Measurements from ENCODE around the gene PLEKHM3.

PLEKHM3 gene

DNA sequence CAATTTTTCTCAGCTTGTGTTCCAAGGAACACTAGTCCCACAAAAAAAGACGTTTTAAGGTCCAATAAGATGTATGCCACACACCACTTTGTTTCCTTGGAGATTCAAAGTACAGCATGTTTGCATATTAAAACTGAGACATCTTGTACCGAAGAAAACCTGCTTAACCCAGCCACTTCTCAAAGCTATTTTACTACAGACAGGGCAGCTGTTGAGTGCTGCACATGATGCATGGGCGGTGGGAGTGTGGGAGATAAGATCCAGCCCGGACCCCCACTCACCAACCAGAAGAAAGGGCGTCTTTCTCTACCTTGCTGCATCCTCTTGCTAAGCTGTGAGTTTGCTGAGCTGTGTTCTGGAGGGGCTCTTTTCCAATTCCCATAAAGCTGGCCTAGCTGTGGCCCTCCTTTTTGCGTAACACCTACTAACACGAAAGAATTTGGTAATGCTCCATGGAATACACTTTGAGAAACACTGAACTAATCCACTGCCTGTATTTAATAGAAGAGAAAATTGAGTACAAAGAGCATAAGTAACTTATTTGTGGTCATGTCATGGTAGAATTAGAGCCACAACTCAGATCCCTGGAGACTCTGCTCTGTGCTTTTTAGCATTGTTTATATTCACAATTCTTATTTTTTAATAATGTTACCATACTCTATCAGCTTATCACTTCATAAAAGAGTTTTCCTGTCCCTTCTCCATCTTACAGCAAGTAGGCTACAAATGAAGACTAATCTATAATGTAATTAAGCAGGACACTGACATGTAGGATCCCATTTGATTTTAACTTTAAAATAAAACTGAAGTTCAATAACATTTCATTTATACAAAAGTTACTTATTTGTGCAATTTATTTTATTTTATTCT, 90.0 kb downstream of the PLEKHM3 start:
- Histone ChIP-seq H3K4me3 (ENCODE audit: low read length) (no peak overlapping the region), H3K4me1 (ENCODE audit: low read length) (no peaks in the 10 kb centered on the region), H3K27me3 (ENCODE audit: low read depth, low read length) (no peaks in the 10 kb centered on the region), H3K79me2 (ENCODE audit: low read length) (no peaks in the 10 kb centered on the region), H3K9ac (ENCODE audit: low read length) (no peak overlapping the region), H2AFZ (ENCODE audit: low read depth, low read length) (no peak overlapping the region), H3K9me3 (ENCODE audit: insufficient read depth, low read length) (no peaks in the 10 kb centered on the region), H4K20me1 (ENCODE audit: insufficient read depth, low read length) (no peaks in the 10 kb centered on the region), H3K36me3 (replicated peaks; ENCODE audit: low read depth, low read length) (no peaks in the 10 kb centered on the region), H3K4me2 (ENCODE audit: low read length) (no peak overlapping the region), H3K27ac (ENCODE audit: low read length) (no peak overlapping the region)
- TF ChIP-seq, protein P1, sequence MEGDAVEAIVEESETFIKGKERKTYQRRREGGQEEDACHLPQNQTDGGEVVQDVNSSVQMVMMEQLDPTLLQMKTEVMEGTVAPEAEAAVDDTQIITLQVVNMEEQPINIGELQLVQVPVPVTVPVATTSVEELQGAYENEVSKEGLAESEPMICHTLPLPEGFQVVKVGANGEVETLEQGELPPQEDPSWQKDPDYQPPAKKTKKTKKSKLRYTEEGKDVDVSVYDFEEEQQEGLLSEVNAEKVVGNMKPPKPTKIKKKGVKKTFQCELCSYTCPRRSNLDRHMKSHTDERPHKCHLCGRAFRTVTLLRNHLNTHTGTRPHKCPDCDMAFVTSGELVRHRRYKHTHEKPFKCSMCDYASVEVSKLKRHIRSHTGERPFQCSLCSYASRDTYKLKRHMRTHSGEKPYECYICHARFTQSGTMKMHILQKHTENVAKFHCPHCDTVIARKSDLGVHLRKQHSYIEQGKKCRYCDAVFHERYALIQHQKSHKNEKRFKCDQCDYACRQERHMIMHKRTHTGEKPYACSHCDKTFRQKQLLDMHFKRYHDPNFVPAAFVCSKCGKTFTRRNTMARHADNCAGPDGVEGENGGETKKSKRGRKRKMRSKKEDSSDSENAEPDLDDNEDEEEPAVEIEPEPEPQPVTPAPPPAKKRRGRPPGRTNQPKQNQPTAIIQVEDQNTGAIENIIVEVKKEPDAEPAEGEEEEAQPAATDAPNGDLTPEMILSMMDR (IDR thresholded peaks at IDR 0.05; ENCODE audit: low read depth, low read length) = no peak
- TF ChIP-seq EZH2phosphoT487 (IDR thresholded peaks at IDR 0.05; ENCODE audit: low read depth) = no peak

DNA sequence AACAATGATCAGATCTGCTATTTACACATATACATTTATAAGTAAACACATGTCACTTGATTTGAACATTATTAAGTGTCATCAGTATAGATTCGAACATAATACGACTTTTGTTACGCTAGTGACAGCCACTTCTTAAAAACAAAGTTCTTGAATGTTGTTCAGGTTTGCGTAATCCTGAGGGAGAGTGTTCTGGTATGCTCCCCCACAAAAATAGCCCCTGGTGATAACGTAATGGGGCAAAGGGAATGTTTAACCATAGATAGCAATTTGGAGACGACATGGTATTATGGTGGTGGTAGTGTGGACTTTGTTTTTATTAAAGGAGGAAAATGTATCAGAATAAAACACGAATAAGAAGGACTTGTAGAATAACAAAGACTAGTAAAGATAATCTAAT, 90.6 kb downstream of the PLEKHM3 start:
- Histone ChIP-seq H2AFZ (ENCODE audit: low read depth, low read length) (no peak overlapping the region), H3K4me1 (ENCODE audit: low read length) (no peaks in the 10 kb centered on the region), H3K27ac (ENCODE audit: low read length) (no peak overlapping the region), H3K27me3 (ENCODE audit: low read depth, low read length) (no peaks in the 10 kb centered on the region), H3K9ac (ENCODE audit: low read length) (no peak overlapping the region), H3K4me3 (ENCODE audit: low read length) (no peak overlapping the region), H3K4me2 (ENCODE audit: low read length) (no peak overlapping the region), H3K36me3 (replicated peaks; ENCODE audit: low read depth, low read length) (no peaks in the 10 kb centered on the region), H3K79me2 (ENCODE audit: low read length) (no peaks in the 10 kb centered on the region), H4K20me1 (ENCODE audit: insufficient read depth, low read length) (no peaks in the 10 kb centered on the region), H3K9me3 (ENCODE audit: insufficient read depth, low read length) (no peaks in the 10 kb centered on the region)
- TF ChIP-seq EZH2phosphoT487 (IDR thresholded peaks at IDR 0.05; ENCODE audit: low read depth) = no peak
- TF ChIP-seq, protein P1 (IDR thresholded peaks at IDR 0.05; ENCODE audit: low read depth, low read length) = no peak

DNA sequence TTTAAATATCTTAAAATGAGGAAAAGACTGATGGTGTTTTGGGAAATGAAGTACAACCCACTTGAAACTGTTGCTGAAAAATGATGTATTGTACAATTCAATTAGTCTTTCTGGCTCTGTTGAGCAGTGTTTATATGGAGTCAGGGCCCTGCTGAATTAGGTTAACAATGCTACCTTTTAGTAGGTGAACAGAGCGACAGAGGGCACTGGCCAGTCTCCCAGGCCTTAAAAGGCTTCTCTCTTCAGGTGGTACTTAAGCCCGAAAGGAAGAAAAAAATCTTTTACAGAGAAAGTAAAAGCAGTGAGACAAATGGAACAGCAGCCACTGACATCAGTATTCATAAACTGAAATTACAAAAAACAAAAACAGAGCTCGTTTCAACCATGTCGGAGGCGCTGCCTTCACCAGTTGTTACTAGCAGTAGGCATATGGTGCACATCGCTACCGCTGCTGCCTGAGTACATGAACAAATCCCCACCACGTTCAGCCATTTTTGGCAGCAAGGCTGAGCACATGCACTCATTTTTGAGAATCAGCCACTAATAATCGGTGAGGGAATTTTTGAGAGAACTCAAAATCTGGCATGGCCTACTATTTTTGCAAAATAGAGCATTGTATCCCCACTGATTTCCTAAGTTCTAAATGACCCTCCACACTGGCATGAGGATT, 91.8 kb downstream of the PLEKHM3 start:
- TF ChIP-seq EZH2phosphoT487 (IDR thresholded peaks at IDR 0.05; ENCODE audit: low read depth) = no peak
- TF ChIP-seq, protein P1 (IDR thresholded peaks at IDR 0.05; ENCODE audit: low read depth, low read length) = no peak
- H3K9ac ChIP-seq (ENCODE audit: low read length) = no peak overlapping the region
- H3K27ac ChIP-seq (ENCODE audit: low read length) = no peak overlapping the region

DNA sequence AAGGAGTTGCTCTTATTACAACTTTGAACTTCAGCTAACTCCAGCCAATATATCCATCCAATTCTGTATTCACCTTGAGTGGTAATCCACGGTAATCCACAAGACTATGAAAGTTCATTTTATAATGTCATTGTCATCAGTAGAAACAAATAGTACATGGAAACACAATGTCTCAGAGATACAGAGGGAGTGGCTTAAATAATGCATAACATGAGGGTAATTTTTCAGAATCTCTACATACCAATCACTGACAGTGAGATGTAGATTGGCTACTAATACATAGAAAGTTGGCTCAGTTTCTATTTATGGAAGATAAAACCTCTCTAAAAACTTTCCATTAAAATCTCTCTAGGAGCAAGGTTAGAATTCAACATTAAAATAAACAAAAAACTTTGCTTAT, 93.2 kb downstream of the PLEKHM3 start:
- no peak overlapping the region for H3K27ac ChIP-seq (ENCODE audit: low read length)
- no peak for TF ChIP-seq EZH2phosphoT487 (IDR thresholded peaks at IDR 0.05; ENCODE audit: low read depth)
- TF ChIP-seq, protein P1 (IDR thresholded peaks at IDR 0.05; ENCODE audit: low read depth, low read length) = no peak
- no peaks in the 10 kb centered on the region for H3K79me2 ChIP-seq (ENCODE audit: low read length)

More for the DNA sequence above, 91.8 kb downstream of the PLEKHM3 start:
- no peaks in the 10 kb centered on the region for H3K9me3 ChIP-seq (ENCODE audit: insufficient read depth, low read length)
- H2AFZ ChIP-seq (ENCODE audit: low read depth, low read length) = no peak overlapping the region
- H3K27me3 ChIP-seq (ENCODE audit: low read depth, low read length) = no peaks in the 10 kb centered on the region
- H3K4me3 ChIP-seq (ENCODE audit: low read length) = no peak overlapping the region
- no peaks in the 10 kb centered on the region for H3K79me2 ChIP-seq (ENCODE audit: low read length)
- no peak overlapping the region for H3K4me2 ChIP-seq (ENCODE audit: low read length)
- H3K36me3 ChIP-seq (replicated peaks; ENCODE audit: low read depth, low read length) = no peaks in the 10 kb centered on the region
- no peaks in the 10 kb centered on the region for H3K4me1 ChIP-seq (ENCODE audit: low read length)
- no peaks in the 10 kb centered on the region for H4K20me1 ChIP-seq (ENCODE audit: insufficient read depth, low read length)

More for the DNA sequence above, 93.2 kb downstream of the PLEKHM3 start:
- Histone ChIP-seq H3K27me3 (ENCODE audit: low read depth, low read length) (no peaks in the 10 kb centered on the region), H3K4me1 (ENCODE audit: low read length) (no peaks in the 10 kb centered on the region), H3K4me2 (ENCODE audit: low read length) (no peak overlapping the region), H2AFZ (ENCODE audit: low read depth, low read length) (no peak overlapping the region), H4K20me1 (ENCODE audit: insufficient read depth, low read length) (no peaks in the 10 kb centered on the region), H3K4me3 (ENCODE audit: low read length) (no peak overlapping the region), H3K9ac (ENCODE audit: low read length) (no peak overlapping the region), H3K36me3 (replicated peaks; ENCODE audit: low read depth, low read length) (no peaks in the 10 kb centered on the region), H3K9me3 (ENCODE audit: insufficient read depth, low read length) (no peaks in the 10 kb centered on the region)

All from OCI-LY3 (cell line).